Measurements from ENCODE around the gene ABHD2. TPM values are rescaled to one million over a fixed set of nuclear protein-coding genes. Genes with fewer than 3 reads are reported as not detected.

The ABHD2 gene
- total and polyA plus RNA-seq, 9 of the 15 experiments (the other 6 are each of a cell fraction or from before 2014, with no cell fraction given), result 16.9 to 99.8 (median 47.5) TPM

- TF ChIP-seq RFX7 (CRISPR knock-in tag; IDR thresholded peaks at IDR 0.05) (no peak), RBM22 (IDR thresholded peaks at IDR 0.05; ENCODE audit: low read depth, low read length, poor library complexity, severe bottlenecking) (peak; percentile 69), NFATC3 (IDR thresholded peaks at IDR 0.05) (no peak), ZNF143 (CRISPR knock-in tag; IDR thresholded peaks at IDR 0.05) (0 out of 2 replicates have a peak, but pooled peaks have one; percentile 44), CSDE1 (IDR thresholded peaks at IDR 0.05) (peak in 1 of 2 experiments; percentile 28; a peak in 1 of 4 replicates), MCM2 (IDR thresholded peaks at IDR 0.05; ENCODE audit: low read depth) (no peak), POLR3G (IDR thresholded peaks at IDR 0.05; ENCODE audit: extremely low read depth, insufficient read length, insufficient replicate concordance) (no peak), SMAD2 (IDR thresholded peaks at IDR 0.05; ENCODE audit: low read depth, low read length) (no peak), NFYB (IDR thresholded peaks at IDR 0.05; ENCODE audit: extremely low read depth, insufficient read length) (no peak), RB1 (IDR thresholded peaks at IDR 0.05; ENCODE audit: low read depth) (peak; percentile 94), NFIC (IDR thresholded peaks at IDR 0.05) (no peak), ESRRB (CRISPR knock-in tag; IDR thresholded peaks at IDR 0.05; ENCODE audit: borderline replicate concordance) (no peak), ARNT (IDR thresholded peaks at IDR 0.05) (no peak), BACH1 (tag; IDR thresholded peaks at IDR 0.05) (no peak), CCAR2 (IDR thresholded peaks at IDR 0.05; ENCODE audit: low read depth, low read length) (no peak), ZBTB7A (IDR thresholded peaks at IDR 0.05; ENCODE audit: borderline replicate concordance, control insufficient read depth, low read depth, low read length) (peak; percentile 55; the same call in 1 of the 2 replicates), MNT (conservative IDR thresholded peaks at IDR 0.05) (peak; percentile 88 to 92), PPARD (CRISPR knock-in tag; IDR thresholded peaks at IDR 0.05) (no peak), ETV6 (IDR thresholded peaks at IDR 0.05; ENCODE audit: borderline replicate concordance in 1 of 2, low read depth in 2 of 2, low read length in 1 of 2) (no peak; a peak in 1 of 4 replicates), ETV6 (CRISPR knock-in tag; IDR thresholded peaks at IDR 0.05; ENCODE audit: borderline replicate concordance) (peak; percentile 98; the same call in 1 of the 2 replicates), ZBTB34 (CRISPR knock-in tag; IDR thresholded peaks at IDR 0.05) (no peak), SMARCB1 (IDR thresholded peaks at IDR 0.05; ENCODE audit: insufficient read length, low read depth) (no peak), ETV5 (CRISPR knock-in tag; IDR thresholded peaks at IDR 0.05; ENCODE audit: low read depth) (peak; percentile 82; the same call in 1 of the 2 replicates)
- TF ChIP-seq, protein P1, sequence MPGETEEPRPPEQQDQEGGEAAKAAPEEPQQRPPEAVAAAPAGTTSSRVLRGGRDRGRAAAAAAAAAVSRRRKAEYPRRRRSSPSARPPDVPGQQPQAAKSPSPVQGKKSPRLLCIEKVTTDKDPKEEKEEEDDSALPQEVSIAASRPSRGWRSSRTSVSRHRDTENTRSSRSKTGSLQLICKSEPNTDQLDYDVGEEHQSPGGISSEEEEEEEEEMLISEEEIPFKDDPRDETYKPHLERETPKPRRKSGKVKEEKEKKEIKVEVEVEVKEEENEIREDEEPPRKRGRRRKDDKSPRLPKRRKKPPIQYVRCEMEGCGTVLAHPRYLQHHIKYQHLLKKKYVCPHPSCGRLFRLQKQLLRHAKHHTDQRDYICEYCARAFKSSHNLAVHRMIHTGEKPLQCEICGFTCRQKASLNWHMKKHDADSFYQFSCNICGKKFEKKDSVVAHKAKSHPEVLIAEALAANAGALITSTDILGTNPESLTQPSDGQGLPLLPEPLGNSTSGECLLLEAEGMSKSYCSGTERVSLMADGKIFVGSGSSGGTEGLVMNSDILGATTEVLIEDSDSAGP (CRISPR knock-in tag; IDR thresholded peaks at IDR 0.05), result peak; percentile 12; the same call in 1 of the 2 replicates
Measured at GRCh38 chr15:89243691-89244573, 155.7 kb downstream of the ABHD2 start, which contains the start of gene FANCI (continued).
